ENCODE measurements around the gene FRMD4B.

GRCh38 chr3:69377262-69377661 is 8.6 kb downstream of the FRMD4B start:
- no peak for TF ChIP-seq CTCF (IDR thresholded peaks at IDR 0.05; ENCODE audit: insufficient read depth, low read length)
- TF ChIP-seq POLR2AphosphoS5 (IDR thresholded peaks at IDR 0.05; ENCODE audit: low read depth) = no peak
- TF ChIP-seq REST (IDR thresholded peaks at IDR 0.05; ENCODE audit: insufficient replicate concordance, low read depth) = no peak
- TF ChIP-seq GABPA (IDR thresholded peaks at IDR 0.05; ENCODE audit: low read depth) = no peak
- TF ChIP-seq SPI1 (IDR thresholded peaks at IDR 0.05; ENCODE audit: borderline replicate concordance, low read depth) = no peak
